CD8-positive, alpha-beta memory T cell (primary cell): ENCODE data around the gene DLAT. TPM values are rescaled to one million over a fixed set of nuclear protein-coding genes. Genes with fewer than 3 reads are reported as not detected.
"Not testable (repeated sequence)": the region's sequence is repeated elsewhere in the genome, so short reads cannot be mapped to it uniquely, and the experiment has no call there.

ENCODE experiments used
- CTCF ChIA-PET: fragments of 350-600 bp; sonication (Branson Sonifier 250); formaldehyde crosslinking; loops from one replicate; lab custom pipeline; 2021; ENCODE audit warnings: antibody characterized with exemption; lab: Charles Lee
- POLR2A ChIA-PET: fragments of 350-600 bp; sonication (Branson Sonifier 250); formaldehyde crosslinking; loops from one replicate; lab custom pipeline; 2021; ENCODE audit warnings: antibody characterized with exemption; lab: Charles Lee
- DNase-seq, 5 donors: peaks; one replicate each; pipeline versions ENCODE4 v3.0.0 to v3.0.0-alpha.2; 2020 to 2022; ENCODE audit warnings: mixed read lengths in 1 of 5
- H3K27ac ChIP-seq: one replicate; pipeline ENCODE4 v1.7.0; 2013; ENCODE audit warnings: low read depth, mild to moderate bottlenecking, low read length, moderate library complexity
- H3K27me3 ChIP-seq: 2 replicates; pipeline ENCODE4 v1.7.0; 2013; ENCODE audit warnings: low read length, mild to moderate bottlenecking; ENCODE audit not compliant: insufficient read depth, poor library complexity, severe bottlenecking
- H3K36me3 ChIP-seq: 2 replicates; pipeline ENCODE4 v1.7.0; 2013; ENCODE audit warnings: mild to moderate bottlenecking, low read length, moderate library complexity; ENCODE audit not compliant: insufficient read depth
- H3K4me1 ChIP-seq: 2 replicates; pipeline ENCODE4 v1.7.0; 2013; ENCODE audit warnings: mild to moderate bottlenecking, low read length, moderate library complexity; ENCODE audit not compliant: insufficient read depth
- H3K4me3 ChIP-seq: 2 replicates; pipeline ENCODE4 v1.7.0; 2013; ENCODE audit warnings: mild to moderate bottlenecking, low read length
- H3K9me3 ChIP-seq: 2 replicates; pipeline ENCODE4 v1.7.0; 2013; ENCODE audit warnings: mild to moderate bottlenecking, low read length
- H3K27ac Mint-ChIP-seq, 8 donors: one replicate each; pipeline ENCODE4 v1.8.0; 2020 to 2021; ENCODE audit warnings: mixed read lengths in 8 of 8, mild to moderate bottlenecking in 6 of 8, inconsistent platforms in 3 of 8, moderate library complexity in 3 of 8
- H3K27me3 Mint-ChIP-seq, 2 donors: one replicate each; pipeline ENCODE4 v1.8.0; 2020 to 2021; ENCODE audit warnings: mixed read lengths in 2 of 2, mild to moderate bottlenecking in 1 of 2, moderate library complexity in 1 of 2
- H3K36me3 Mint-ChIP-seq, 3 donors: one replicate each; pipeline ENCODE4 v1.8.0; 2020 to 2021; ENCODE audit warnings: mixed read lengths in 3 of 3, inconsistent platforms in 1 of 3, mild to moderate bottlenecking in 1 of 3
- H3K4me1 Mint-ChIP-seq, 3 donors: one replicate each; pipeline ENCODE4 v1.8.0; 2020 to 2021; ENCODE audit warnings: mixed read lengths in 3 of 3, inconsistent platforms in 1 of 3, mild to moderate bottlenecking in 1 of 3
- H3K4me3 Mint-ChIP-seq, 7 donors: one replicate each; pipeline ENCODE4 v1.8.0; 2020 to 2021; ENCODE audit warnings: mixed read lengths in 7 of 7, mild to moderate bottlenecking in 6 of 7, moderate library complexity in 4 of 7, inconsistent platforms in 2 of 7
- H3K9me3 Mint-ChIP-seq, 5 donors: one replicate each; pipeline ENCODE4 v1.8.0; 2020 to 2022; ENCODE audit warnings: mixed read lengths in 5 of 5, mild to moderate bottlenecking in 3 of 5, moderate library complexity in 2 of 5, inconsistent platforms in 1 of 5
- polyA plus RNA-seq: library from polyadenylated mRNA; unstranded; fragments of 300-500 nt; fragmentation: Illumina TruSeq; gene quantifications from one replicate; pipeline ENCODE4 v1.2.3, GENCODE V29; 2021
- total RNA-seq, 2 experiments: library from RNA; stranded (reverse); gene quantifications; one replicate each; pipeline ENCODE4 v1.2.3, GENCODE V29; 2021

DLAT gene
- total and polyA plus RNA-seq, 3 experiments from 2014 or later, result 22.1 to 62.2 (median 61.1) TPM

- Histone ChIP-seq H3K4me3 (peak overlapping the region; percentile 98), H3K27ac (peak overlapping the region; percentile 81), H3K27me3 (no peaks in the 10 kb centered on the region), H3K9me3 (no peaks in the 10 kb centered on the region), H3K36me3 (peaks cover 38% of the 10 kb centered on the region), H3K4me1 (peaks cover 27% of the 10 kb centered on the region)
- peak overlapping the region; percentile 93 to 100 (median 99) for H3K4me3 Mint-ChIP-seq
- peaks cover 0 to 2% (median 0%) of the 10 kb centered on the region in 5 donors for H3K9me3 Mint-ChIP-seq
- no peaks in the 10 kb centered on the region for H3K27me3 Mint-ChIP-seq
- ChIA-PET CTCF (interaction anchor here (1.0 to 1.9 kb wide), 7 partner anchors 10 to 209 kb away, joined by 3 to 6 read pairs (median 5); partner anchors contain the start of gene NKAPD1), POLR2A (interaction anchor here (0.6 to 1.7 kb wide), 4 partner anchors 12 to 217 kb away, joined by 3 to 7 read pairs (median 3); partner anchors contain the start of gene PTS)
- DNase-seq, result no peak
- H3K4me1 Mint-ChIP-seq, result peaks cover 52 to 73% (median 65%) of the 10 kb centered on the region in 3 donors
- peaks cover 28 to 94% (median 31%) of the 10 kb centered on the region in 3 donors for H3K36me3 Mint-ChIP-seq
- peak overlapping the region; percentile 90 to 100 (median 98) for H3K27ac Mint-ChIP-seq
Measured at GRCh38 chr11:112087212-112087611, 62.0 kb downstream of the DLAT start.

GRCh38 chr11:112095302-112095701, 70.1 kb downstream of the DLAT start:
- H3K4me1 ChIP-seq, H3K27ac Mint-ChIP-seq, POLR2A ChIA-PET, H3K9me3 Mint-ChIP-seq, CTCF ChIA-PET, H3K4me3 Mint-ChIP-seq, H3K4me3 ChIP-seq, DNase-seq, H3K27me3 ChIP-seq, H3K9me3 ChIP-seq, H3K27me3 Mint-ChIP-seq, H3K27ac ChIP-seq: not testable (repeated sequence)
- peaks cover 21% of the 10 kb centered on the region for H3K36me3 ChIP-seq
- peaks cover 5 to 21% (median 15%) of the 10 kb centered on the region in 3 donors for H3K4me1 Mint-ChIP-seq
- peaks cover 18 to 71% (median 25%) of the 10 kb centered on the region in 3 donors for H3K36me3 Mint-ChIP-seq

- H3K4me1 Mint-ChIP-seq, result peaks cover 4 to 15% (median 9%) of the 10 kb centered on the region in 3 donors
- DNase-seq, result no peak
- H3K9me3 Mint-ChIP-seq, result no peaks in the 10 kb centered on the region
- Histone ChIP-seq H3K9me3 (no peaks in the 10 kb centered on the region), H3K27me3 (no peaks in the 10 kb centered on the region), H3K27ac (no peak overlapping the region), H3K36me3 (peaks cover 17% of the 10 kb centered on the region), H3K4me1 (no peaks in the 10 kb centered on the region), H3K4me3 (no peak overlapping the region)
- no peak overlapping the region for H3K27ac Mint-ChIP-seq
- CTCF ChIA-PET, result interaction anchor here (1.1 kb wide), 1 partner anchor 17 kb away, joined by 3 read pairs; no protein-coding TSS in a partner anchor
- H3K27me3 Mint-ChIP-seq, result no peaks in the 10 kb centered on the region
- H3K36me3 Mint-ChIP-seq, result peaks cover 16 to 66% (median 22%) of the 10 kb centered on the region in 3 donors
- no peak overlapping the region for H3K4me3 Mint-ChIP-seq
- POLR2A ChIA-PET, result no interaction called here
Measured at GRCh38 chr11:112096194-112096593, 71.0 kb downstream of the DLAT start.

- H3K4me1 ChIP-seq, result no peaks in the 10 kb centered on the region
- CTCF ChIA-PET, result no interaction called here
- no peaks in the 10 kb centered on the region for H3K27me3 ChIP-seq
- H3K9me3 Mint-ChIP-seq, result no peaks in the 10 kb centered on the region
- H3K27ac Mint-ChIP-seq, result peak overlapping the region in 1 of 8 donors; percentile 34
- no peaks in the 10 kb centered on the region for H3K27me3 Mint-ChIP-seq
- H3K9me3 ChIP-seq, result no peaks in the 10 kb centered on the region
- POLR2A ChIA-PET, result no interaction called here
- H3K36me3 Mint-ChIP-seq, result peaks cover 0 to 50% (median 15%) of the 10 kb centered on the region in 3 donors
- H3K4me3 ChIP-seq, result no peak overlapping the region
- DNase-seq, result no peak
- H3K36me3 ChIP-seq, result peaks cover 3% of the 10 kb centered on the region
- no peak overlapping the region for H3K4me3 Mint-ChIP-seq
- no peak overlapping the region for H3K27ac ChIP-seq
- H3K4me1 Mint-ChIP-seq, result peaks cover 0 to 10% (median 0%) of the 10 kb centered on the region in 3 donors
Measured at GRCh38 chr11:112097734-112098528, 72.7 kb downstream of the DLAT start.

- Histone ChIP-seq H3K4me1 (no peaks in the 10 kb centered on the region), H3K4me3 (no peak overlapping the region), H3K27me3 (no peaks in the 10 kb centered on the region), H3K9me3 (no peaks in the 10 kb centered on the region), H3K27ac (no peak overlapping the region), H3K36me3 (no peaks in the 10 kb centered on the region)
- H3K36me3 Mint-ChIP-seq, result peaks cover 0 to 32% (median 10%) of the 10 kb centered on the region in 3 donors
- no peak for DNase-seq
- ChIA-PET CTCF (no interaction called here), POLR2A (no interaction called here)
- H3K4me1 Mint-ChIP-seq, result peaks cover 0 to 6% (median 0%) of the 10 kb centered on the region in 3 donors
- H3K4me3 Mint-ChIP-seq, result no peak overlapping the region
- no peaks in the 10 kb centered on the region for H3K27me3 Mint-ChIP-seq
- H3K9me3 Mint-ChIP-seq, result no peaks in the 10 kb centered on the region
- no peak overlapping the region for H3K27ac Mint-ChIP-seq
Measured at GRCh38 chr11:112100462-112100861, 75.3 kb downstream of the DLAT start.

- H3K4me1 Mint-ChIP-seq, result no peaks in the 10 kb centered on the region
- no peaks in the 10 kb centered on the region for H3K27me3 Mint-ChIP-seq
- Histone ChIP-seq H3K4me3 (no peak overlapping the region), H3K27me3 (no peaks in the 10 kb centered on the region), H3K9me3 (no peaks in the 10 kb centered on the region), H3K27ac (no peak overlapping the region), H3K4me1 (no peaks in the 10 kb centered on the region), H3K36me3 (no peaks in the 10 kb centered on the region)
- peaks cover 0 to 17% (median 4%) of the 10 kb centered on the region in 3 donors for H3K36me3 Mint-ChIP-seq
- H3K27ac Mint-ChIP-seq, result no peak overlapping the region
- POLR2A ChIA-PET, result no interaction called here
- CTCF ChIA-PET, result interaction anchor here (3.6 kb wide), 1 partner anchor 10 kb away, joined by 15 read pairs; no protein-coding TSS in a partner anchor
- H3K9me3 Mint-ChIP-seq, result no peaks in the 10 kb centered on the region
- no peak overlapping the region for H3K4me3 Mint-ChIP-seq
- no peak for DNase-seq
Measured at GRCh38 chr11:112103446-112103845, 78.2 kb downstream of the DLAT start.

- ChIA-PET POLR2A (no interaction called here), CTCF (no interaction called here)
- Mint-ChIP-seq H3K9me3 (no peaks in the 10 kb centered on the region), H3K27ac (no peak overlapping the region), H3K4me1 (no peaks in the 10 kb centered on the region), H3K27me3 (no peaks in the 10 kb centered on the region), H3K36me3 (peaks cover 0 to 8% (median 2%) of the 10 kb centered on the region in 3 donors), H3K4me3 (no peak overlapping the region)
- DNase-seq, result no peak
- H3K27ac ChIP-seq, result no peak overlapping the region
- H3K4me3 ChIP-seq, result no peak overlapping the region
- H3K36me3 ChIP-seq, result no peaks in the 10 kb centered on the region
- no peaks in the 10 kb centered on the region for H3K9me3 ChIP-seq
- H3K4me1 ChIP-seq, result no peaks in the 10 kb centered on the region
- no peaks in the 10 kb centered on the region for H3K27me3 ChIP-seq
Measured at GRCh38 chr11:112106070-112106469, 80.9 kb downstream of the DLAT start.
